Adipocyte (in vitro differentiated cells): ENCODE measurements around the gene MVP.
"Not testable (repeated sequence)": the region's sequence is repeated elsewhere in the genome, so short reads cannot be mapped to it uniquely, and the experiment has no call there.

Experiments used
- DNase-seq: peaks from one replicate; pipeline ENCODE4 v3.0.0-alpha.2; 2015; ENCODE audit warnings: low read depth
- H3K27me3 ChIP-seq: replicated peaks from 2 replicates; pipeline ENCODE4 v1.7.0; 2013; ENCODE audit warnings: mild to moderate bottlenecking, low read length, moderate library complexity; ENCODE audit not compliant: control insufficient read depth, insufficient read depth
- H3K36me3 ChIP-seq: 2 replicates; pipeline ENCODE4 v1.7.0; 2013; ENCODE audit warnings: low read length, mild to moderate bottlenecking, moderate library complexity; ENCODE audit not compliant: control insufficient read depth, insufficient read depth, severe bottlenecking
- H3K4me1 ChIP-seq: 2 replicates; pipeline ENCODE4 v1.7.0; 2013; ENCODE audit warnings: mild to moderate bottlenecking, low read length, moderate library complexity; ENCODE audit not compliant: control insufficient read depth, insufficient read depth
- H3K4me3 ChIP-seq: 2 replicates; pipeline ENCODE4 v1.7.0; 2013; ENCODE audit warnings: mild to moderate bottlenecking, low read length, moderate library complexity
- H3K9ac ChIP-seq: 2 replicates; pipeline ENCODE4 v1.7.0; 2013; ENCODE audit warnings: mild to moderate bottlenecking, low read length, moderate library complexity
- H3K9me3 ChIP-seq: 2 replicates; pipeline ENCODE4 v1.7.0; 2013; ENCODE audit warnings: mild to moderate bottlenecking, low read length, moderate library complexity; ENCODE audit not compliant: control insufficient read depth

Gene MVP

DNA sequence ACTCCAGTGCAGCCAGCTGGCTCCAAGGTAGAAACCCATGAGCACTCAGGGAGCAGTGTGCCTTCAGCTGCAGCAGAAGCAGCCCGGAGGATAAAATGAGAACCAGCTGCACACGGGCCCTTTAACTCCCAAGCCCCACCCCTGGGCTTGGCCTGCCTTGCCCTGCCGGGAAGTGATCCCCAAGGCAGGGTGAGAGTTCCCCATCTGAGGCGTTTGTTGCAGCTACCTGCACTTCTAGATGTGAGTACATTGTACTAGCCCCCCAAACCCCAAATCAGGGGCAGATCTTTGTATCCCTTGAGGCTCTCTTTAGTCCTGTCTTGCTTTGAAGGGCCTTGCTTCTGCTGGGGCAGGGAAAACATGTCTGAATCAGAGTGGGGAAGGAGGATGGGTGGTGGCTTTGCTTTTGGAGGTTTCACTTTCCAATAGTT, at the start of gene MVP:
MVP (plus strand) TSS at position 192 of the 431 bp plus-strand sequence. CDS start 10,088 bp downstream, outside the sequence.
- Histone ChIP-seq H3K36me3 (peaks cover 4% of the 10 kb centered on the region), H3K4me3 (peak within 1 kb of the TSS; percentile 96), H3K4me1 (peaks cover 52% of the 10 kb centered on the region), H3K9me3 (no peaks in the 10 kb centered on the region), H3K9ac (peak within 1 kb of the TSS; percentile 97), H3K27me3 (no peaks in the 10 kb centered on the region)
- DNase-seq, result peak; percentile 84

GRCh38 chr16:29772330-29772729, 47.9 kb upstream of the MVP start:
- not testable (repeated sequence) for H3K4me1 ChIP-seq, H3K9me3 ChIP-seq, H3K9ac ChIP-seq, H3K4me3 ChIP-seq, H3K36me3 ChIP-seq, DNase-seq, H3K27me3 ChIP-seq

DNA sequence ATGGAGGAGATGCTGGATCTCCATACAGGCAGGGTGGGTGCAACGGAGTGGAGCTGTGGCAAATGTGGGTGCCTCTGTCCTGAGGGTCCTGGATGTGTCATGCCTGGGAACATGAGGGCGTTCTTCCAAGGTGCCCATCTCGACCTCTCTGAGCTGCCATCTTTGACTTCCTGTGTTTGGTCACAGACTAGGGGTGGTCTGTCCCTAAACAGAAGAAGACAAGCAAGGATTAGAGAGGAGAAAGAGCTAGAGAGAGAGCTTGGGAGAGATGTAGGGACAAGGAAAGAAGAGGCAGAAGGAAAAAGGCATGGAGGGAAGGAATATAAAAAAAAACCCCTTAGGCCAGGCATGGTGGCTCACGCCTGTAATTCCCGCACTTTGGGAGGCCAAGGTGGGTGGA, 45.5 kb upstream of the MVP start:
- DNase-seq, result no peak
- H3K9ac ChIP-seq, result no peak overlapping the region
- H3K9me3 ChIP-seq, result no peaks in the 10 kb centered on the region
- no peak overlapping the region for H3K4me3 ChIP-seq
- H3K4me1 ChIP-seq, result no peaks in the 10 kb centered on the region
- peaks cover 6% of the 10 kb centered on the region for H3K27me3 ChIP-seq
- H3K36me3 ChIP-seq, result no peaks in the 10 kb centered on the region

- Histone ChIP-seq H3K36me3 (no peaks in the 10 kb centered on the region), H3K4me1 (no peaks in the 10 kb centered on the region), H3K9me3 (no peaks in the 10 kb centered on the region), H3K27me3 (peaks cover 16% of the 10 kb centered on the region), H3K9ac (no peak overlapping the region), H3K4me3 (no peak overlapping the region)
- DNase-seq, result no peak
These were observed 44.4 kb upstream of the MVP start for GRCh38 chr16:29775742-29776408.

- Histone ChIP-seq H3K27me3 (peaks cover 31% of the 10 kb centered on the region), H3K36me3 (no peaks in the 10 kb centered on the region), H3K9ac (no peak within 1 kb of the TSS), H3K9me3 (no peaks in the 10 kb centered on the region), H3K4me3 (no peak within 1 kb of the TSS), H3K4me1 (no peaks in the 10 kb centered on the region)
- no peak for DNase-seq
These were observed 42.5 kb upstream of the MVP start, which contains the start of gene ZG16 for GRCh38 chr16:29777576-29778350. ZG16 (plus strand) TSS chr16:29778256; CDS start chr16:29779267, 1,011 bp downstream.

- no peak overlapping the region for H3K9ac ChIP-seq
- H3K27me3 ChIP-seq, result peaks cover 31% of the 10 kb centered on the region
- H3K4me3 ChIP-seq, result no peak overlapping the region
- no peaks in the 10 kb centered on the region for H3K9me3 ChIP-seq
- no peak for DNase-seq
- H3K4me1 ChIP-seq, result no peaks in the 10 kb centered on the region
- no peaks in the 10 kb centered on the region for H3K36me3 ChIP-seq
These were observed 40.8 kb upstream of the MVP start for GRCh38 chr16:29779474-29779873.

DNA sequence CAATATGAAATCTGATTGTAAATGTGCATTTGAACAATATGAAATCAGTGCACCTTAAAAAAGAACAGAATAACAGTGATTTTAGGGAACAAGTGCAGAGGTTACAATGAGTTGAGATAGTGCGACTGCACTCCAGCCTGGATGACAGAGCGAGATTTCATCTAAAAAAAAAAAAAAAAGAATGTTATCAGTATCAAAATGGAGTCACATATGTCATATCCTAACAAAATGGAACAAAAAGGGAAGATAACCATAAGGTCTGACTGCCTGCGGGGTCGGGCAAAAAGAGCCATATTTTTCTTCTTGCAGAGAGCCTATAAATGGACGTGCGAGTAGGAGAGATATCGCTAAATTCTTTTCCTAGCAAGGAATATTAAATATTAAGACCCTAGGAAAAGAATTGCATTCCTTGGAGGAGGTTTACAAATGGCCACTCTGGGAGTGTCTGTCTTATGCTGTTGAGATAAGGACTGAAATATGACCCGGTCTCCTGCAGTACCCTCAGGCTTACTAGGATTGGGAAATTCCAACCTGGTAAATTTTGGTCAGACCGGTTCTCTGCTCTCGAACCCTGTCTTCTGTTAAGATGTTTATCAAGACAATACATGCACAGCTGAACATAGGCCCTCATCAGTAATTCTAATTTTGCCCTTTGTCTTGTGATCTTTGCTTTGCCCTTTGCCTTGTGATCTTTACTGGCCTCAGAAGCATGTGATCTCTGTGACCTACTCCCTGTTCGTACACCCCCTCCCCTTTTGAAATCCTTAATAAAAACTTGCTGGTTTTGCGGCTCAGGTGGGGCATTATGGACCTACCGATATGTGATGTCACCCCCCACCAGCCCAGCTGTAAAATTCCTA, 36.9 kb upstream of the MVP start:
- not testable (repeated sequence) for H3K4me3 ChIP-seq, DNase-seq, H3K36me3 ChIP-seq, H3K9me3 ChIP-seq, H3K9ac ChIP-seq, H3K4me1 ChIP-seq
- peaks cover 31% of the 10 kb centered on the region for H3K27me3 ChIP-seq

DNA sequence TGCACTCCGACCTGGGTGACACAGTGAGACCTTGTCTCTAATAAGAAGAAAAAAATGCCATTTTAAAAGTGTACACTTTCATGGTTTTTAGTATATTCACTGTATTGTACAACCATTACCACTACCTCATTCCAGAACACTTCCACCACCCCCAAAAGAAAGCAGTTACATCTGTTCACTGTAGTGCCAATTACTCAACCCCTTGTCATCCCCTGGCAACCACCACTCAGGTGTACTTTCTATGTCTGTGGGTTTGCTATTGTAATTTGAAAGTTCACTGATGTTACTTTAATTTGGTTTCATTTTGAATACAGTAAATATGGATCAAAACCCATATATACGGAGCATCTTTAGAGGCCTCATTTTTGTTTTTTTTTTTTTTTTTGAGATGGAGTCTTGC, 36.1 kb upstream of the MVP start:
- DNase-seq, result no peak
- Histone ChIP-seq H3K4me1 (peaks cover 7% of the 10 kb centered on the region), H3K9me3 (no peaks in the 10 kb centered on the region), H3K9ac (no peak overlapping the region), H3K36me3 (no peaks in the 10 kb centered on the region), H3K4me3 (no peak overlapping the region), H3K27me3 (peaks cover 25% of the 10 kb centered on the region)

DNA sequence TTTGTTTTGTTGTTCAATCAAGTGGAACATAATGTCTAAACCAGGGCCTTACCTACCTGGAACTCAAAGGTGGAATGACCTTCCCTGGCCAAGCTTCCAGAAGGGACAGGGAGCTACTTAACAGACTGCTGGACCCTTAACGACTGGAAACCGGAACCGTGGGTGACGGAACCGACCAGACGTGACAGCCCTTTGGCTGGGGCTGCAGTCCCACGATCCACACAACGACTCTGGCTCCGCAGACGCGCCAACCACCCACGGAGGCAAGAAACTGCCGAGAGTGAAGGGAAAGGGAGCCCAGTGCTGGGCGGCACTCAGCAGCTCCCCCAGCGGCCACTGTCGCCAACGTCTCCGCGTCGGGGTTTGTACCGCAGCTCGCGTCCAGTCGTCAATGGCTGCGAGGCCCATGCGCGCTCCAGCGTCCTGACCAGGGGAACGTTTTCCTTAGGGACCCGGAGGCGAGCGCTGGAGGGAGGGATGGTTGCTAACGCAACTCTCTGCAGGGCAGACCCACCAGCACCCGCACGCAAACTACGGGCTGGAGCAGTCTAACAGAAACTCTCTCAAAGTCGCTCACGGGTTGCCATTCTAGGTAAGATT, 35.3 kb upstream of the MVP start:
- Histone ChIP-seq H3K4me1 (peaks cover 13% of the 10 kb centered on the region), H3K9me3 (no peaks in the 10 kb centered on the region), H3K27me3 (peaks cover 24% of the 10 kb centered on the region), H3K9ac (peak overlapping the region; percentile 65), H3K4me3 (peak overlapping the region; percentile 77), H3K36me3 (no peaks in the 10 kb centered on the region)
- DNase-seq, result peak; percentile 74

GRCh38 chr16:29787155-29787554, 33.1 kb upstream of the MVP start:
- peaks cover 21% of the 10 kb centered on the region for H3K4me1 ChIP-seq
- DNase-seq, H3K4me3 ChIP-seq, H3K9me3 ChIP-seq, H3K27me3 ChIP-seq, H3K9ac ChIP-seq, H3K36me3 ChIP-seq: not testable (repeated sequence)
